ENCODE measurements around the gene MNAT1.

MNAT1 gene

DNA sequence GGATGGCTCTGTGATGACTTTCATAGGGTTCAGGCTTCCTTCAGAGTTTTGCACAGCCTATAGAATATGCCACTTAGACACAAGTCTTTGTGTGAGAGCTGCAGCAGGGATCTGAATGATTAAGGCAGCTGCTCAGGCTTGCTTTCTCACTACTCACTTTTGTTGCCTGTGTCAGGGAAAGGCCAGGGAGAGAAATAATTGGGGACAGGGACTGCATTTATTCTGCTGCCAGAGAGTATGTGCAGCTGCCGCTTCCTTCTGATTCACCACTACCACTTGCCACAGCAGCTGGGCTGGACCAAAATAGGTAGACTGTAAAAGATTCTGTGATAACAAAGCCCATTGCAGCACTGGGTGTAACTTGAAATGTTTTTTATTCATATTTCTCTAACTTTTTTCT, 196.7 kb downstream of the MNAT1 start:
- H3K27ac ChIP-seq (ENCODE audit: low read depth, low read length) = no peak overlapping the region
- no peak overlapping the region for H3K4me3 ChIP-seq (ENCODE audit: low read length)
- no peaks in the 10 kb centered on the region for H3K9me3 ChIP-seq (ENCODE audit: control insufficient read depth, insufficient read depth, low read length)
- no peaks in the 10 kb centered on the region for H3K36me3 ChIP-seq (ENCODE audit: control insufficient read depth, low read length)
- no peaks in the 10 kb centered on the region for H3K4me1 ChIP-seq (ENCODE audit: control insufficient read depth, low read length)
- H3F3A ChIP-seq (ENCODE audit: control insufficient read depth, insufficient read depth) = no peaks in the 10 kb centered on the region
- H3K27me3 ChIP-seq (ENCODE audit: control insufficient read depth, low read length) = no peaks in the 10 kb centered on the region
- H3K4me2 ChIP-seq (ENCODE audit: low read length) = no peak overlapping the region
- no peaks in the 10 kb centered on the region for H3K79me2 ChIP-seq (ENCODE audit: control insufficient read depth, low read length)
- no peak for TF ChIP-seq EZH2phosphoT487 (IDR thresholded peaks at IDR 0.05; ENCODE audit: borderline replicate concordance, low read length)
- TF ChIP-seq, protein P1, sequence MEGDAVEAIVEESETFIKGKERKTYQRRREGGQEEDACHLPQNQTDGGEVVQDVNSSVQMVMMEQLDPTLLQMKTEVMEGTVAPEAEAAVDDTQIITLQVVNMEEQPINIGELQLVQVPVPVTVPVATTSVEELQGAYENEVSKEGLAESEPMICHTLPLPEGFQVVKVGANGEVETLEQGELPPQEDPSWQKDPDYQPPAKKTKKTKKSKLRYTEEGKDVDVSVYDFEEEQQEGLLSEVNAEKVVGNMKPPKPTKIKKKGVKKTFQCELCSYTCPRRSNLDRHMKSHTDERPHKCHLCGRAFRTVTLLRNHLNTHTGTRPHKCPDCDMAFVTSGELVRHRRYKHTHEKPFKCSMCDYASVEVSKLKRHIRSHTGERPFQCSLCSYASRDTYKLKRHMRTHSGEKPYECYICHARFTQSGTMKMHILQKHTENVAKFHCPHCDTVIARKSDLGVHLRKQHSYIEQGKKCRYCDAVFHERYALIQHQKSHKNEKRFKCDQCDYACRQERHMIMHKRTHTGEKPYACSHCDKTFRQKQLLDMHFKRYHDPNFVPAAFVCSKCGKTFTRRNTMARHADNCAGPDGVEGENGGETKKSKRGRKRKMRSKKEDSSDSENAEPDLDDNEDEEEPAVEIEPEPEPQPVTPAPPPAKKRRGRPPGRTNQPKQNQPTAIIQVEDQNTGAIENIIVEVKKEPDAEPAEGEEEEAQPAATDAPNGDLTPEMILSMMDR (IDR thresholded peaks at IDR 0.05; ENCODE audit: low read depth, low read length, poor library complexity, severe bottlenecking) = no peak
- no peaks in the 10 kb centered on the region for H4K20me1 ChIP-seq (ENCODE audit: control insufficient read depth, insufficient read depth, low read depth, low read length)
- no peaks in the 10 kb centered on the region for H3K9me2 ChIP-seq (replicated peaks; ENCODE audit: control insufficient read depth, low read length)

- no peaks in the 10 kb centered on the region for H3K36me3 ChIP-seq (ENCODE audit: control insufficient read depth, low read length)
- no peaks in the 10 kb centered on the region for H4K20me1 ChIP-seq (ENCODE audit: control insufficient read depth, insufficient read depth, low read depth, low read length)
- no peak overlapping the region for H3K27ac ChIP-seq (ENCODE audit: low read depth, low read length)
- TF ChIP-seq, protein P1 (IDR thresholded peaks at IDR 0.05; ENCODE audit: low read depth, low read length, poor library complexity, severe bottlenecking) = no peak
- TF ChIP-seq EZH2phosphoT487 (IDR thresholded peaks at IDR 0.05; ENCODE audit: borderline replicate concordance, low read length) = no peak
- no peaks in the 10 kb centered on the region for H3K79me2 ChIP-seq (ENCODE audit: control insufficient read depth, low read length)
- H3K4me2 ChIP-seq (ENCODE audit: low read length) = no peak overlapping the region
- no peaks in the 10 kb centered on the region for H3K9me2 ChIP-seq (replicated peaks; ENCODE audit: control insufficient read depth, low read length)
- H3K27me3 ChIP-seq (ENCODE audit: control insufficient read depth, low read length) = no peaks in the 10 kb centered on the region
- H3K9me3 ChIP-seq (ENCODE audit: control insufficient read depth, insufficient read depth, low read length) = no peaks in the 10 kb centered on the region
- no peak overlapping the region for H3K4me3 ChIP-seq (ENCODE audit: low read length)
- H3K4me1 ChIP-seq (ENCODE audit: control insufficient read depth, low read length) = no peaks in the 10 kb centered on the region
- no peaks in the 10 kb centered on the region for H3F3A ChIP-seq (ENCODE audit: control insufficient read depth, insufficient read depth)
These were observed 199.5 kb downstream of the MNAT1 start for GRCh38 chr14:60933920-60934655.

GRCh38 chr14:60935319-60935718, 200.8 kb downstream of the MNAT1 start:
- Histone ChIP-seq H3K27ac (ENCODE audit: low read depth, low read length) (no peak overlapping the region), H4K20me1 (ENCODE audit: control insufficient read depth, insufficient read depth, low read depth, low read length) (no peaks in the 10 kb centered on the region), H3K27me3 (ENCODE audit: control insufficient read depth, low read length) (no peaks in the 10 kb centered on the region)

More at GRCh38 chr14:60935319-60935718, 200.8 kb downstream of the MNAT1 start:
- H3K4me1 ChIP-seq (ENCODE audit: control insufficient read depth, low read length) = no peaks in the 10 kb centered on the region
- no peaks in the 10 kb centered on the region for H3K36me3 ChIP-seq (ENCODE audit: control insufficient read depth, low read length)
- H3K9me2 ChIP-seq (replicated peaks; ENCODE audit: control insufficient read depth, low read length) = no peaks in the 10 kb centered on the region
- no peaks in the 10 kb centered on the region for H3F3A ChIP-seq (ENCODE audit: control insufficient read depth, insufficient read depth)
- H3K4me3 ChIP-seq (ENCODE audit: low read length) = no peak overlapping the region
- H3K79me2 ChIP-seq (ENCODE audit: control insufficient read depth, low read length) = no peaks in the 10 kb centered on the region
- no peak overlapping the region for H3K4me2 ChIP-seq (ENCODE audit: low read length)
- no peaks in the 10 kb centered on the region for H3K9me3 ChIP-seq (ENCODE audit: control insufficient read depth, insufficient read depth, low read length)
- TF ChIP-seq, protein P1 (IDR thresholded peaks at IDR 0.05; ENCODE audit: low read depth, low read length, poor library complexity, severe bottlenecking) = no peak
